Mammary microvascular endothelial cell (primary cell): ENCODE data around the gene FUT4. TPM values are rescaled to one million over a fixed set of nuclear protein-coding genes. Genes with fewer than 3 reads are reported as not detected.

Experiments used
- total RNA-seq: library from RNA; depleted of rRNA; stranded (reverse); fragments of >200 nt; gene quantifications from 2 replicates; pipeline ENCODE4 v1.2.3, GENCODE V29; 2015

Gene FUT4
- 4.4 and 4.5 TPM in 2 replicates for total RNA-seq

GRCh38 chr11:94543695-94544645 lies at the start of gene FUT4:
TSS of gene FUT4 (plus strand) at chr11:94543921. CDS start at chr11:94544134, 213 bp downstream.

GRCh38 chr11:94511932-94512781 lies 31.6 kb upstream of the FUT4 start, which contains the start of gene C11orf97:
TSS of gene C11orf97 (plus strand) at chr11:94512461. CDS start at chr11:94512529, 68 bp downstream.

GRCh38 chr11:94567181-94567670 lies 23.5 kb downstream of the FUT4 start, which contains the start of gene PIWIL4:
TSS of gene PIWIL4 (plus strand) at chr11:94567368. CDS start at chr11:94567519, 151 bp downstream.

Other genes with a start within 250 kb of the FUT4 start
- not detected in 2 replicates for gene IZUMO1R, start 239.3 kb upstream of the FUT4 start, total RNA-seq
- not detected in 2 replicates for gene GPR83, start 142.5 kb upstream of the FUT4 start, total RNA-seq
- 12.5 and 16.6 TPM in 2 replicates for gene MRE11, start 50.1 kb upstream of the FUT4 start, total RNA-seq
- gene ANKRD49, start 49.9 kb upstream of the FUT4 start, total RNA-seq = 10.8 and 11.1 TPM in 2 replicates
- not detected in 2 replicates for gene C11orf97, start 31.5 kb upstream of the FUT4 start, total RNA-seq
- gene PIWIL4, start 23.4 kb downstream of the FUT4 start, total RNA-seq = under 0.01 and 0.20 TPM in 2 replicates
- 24.4 and 25.3 TPM in 2 replicates for gene AMOTL1, start 224.4 kb downstream of the FUT4 start, total RNA-seq